ENCODE data around the gene SLCO4A1.

Gene SLCO4A1

GRCh38 chr20:62702895-62703852 is 60.9 kb downstream of the SLCO4A1 start:
- DNase-seq: peak in 2 of 3 experiments; percentile 86 to 90

GRCh38 chr20:62703853-62704228 is 61.5 kb downstream of the SLCO4A1 start:
- no peak for DNase-seq

DNA sequence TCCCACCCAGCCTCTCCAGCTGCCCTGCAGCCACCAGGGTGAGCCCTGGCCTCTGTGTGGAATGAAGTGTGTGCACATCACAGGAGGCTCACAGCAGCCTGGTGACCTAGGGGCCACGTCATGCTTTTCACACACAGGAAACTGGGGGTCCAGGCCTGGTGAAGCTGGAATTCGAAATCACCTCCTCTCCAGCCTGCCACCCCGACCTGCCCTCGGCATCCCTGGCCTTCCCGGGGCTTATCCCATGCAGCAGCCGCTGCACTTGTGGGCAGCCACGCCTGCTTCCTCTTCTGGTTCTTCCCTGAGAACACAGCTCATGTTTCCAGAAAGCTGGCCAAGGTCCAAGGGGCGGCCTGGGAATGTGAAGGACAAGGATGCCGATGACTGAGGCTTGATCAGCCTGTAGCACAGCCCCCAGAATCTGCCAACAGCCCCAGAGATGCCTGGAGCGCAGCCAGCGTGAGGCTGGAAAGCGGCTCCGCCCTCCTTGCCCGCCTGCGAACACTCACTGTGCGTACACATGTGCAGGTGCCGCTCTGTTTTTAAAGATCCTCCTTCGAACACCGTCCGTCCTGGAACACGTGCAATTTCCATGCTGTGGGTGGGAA is 62.1 kb downstream of the SLCO4A1 start:
- DNase-seq: peak; percentile 94 to 98 (median 98)

DNA sequence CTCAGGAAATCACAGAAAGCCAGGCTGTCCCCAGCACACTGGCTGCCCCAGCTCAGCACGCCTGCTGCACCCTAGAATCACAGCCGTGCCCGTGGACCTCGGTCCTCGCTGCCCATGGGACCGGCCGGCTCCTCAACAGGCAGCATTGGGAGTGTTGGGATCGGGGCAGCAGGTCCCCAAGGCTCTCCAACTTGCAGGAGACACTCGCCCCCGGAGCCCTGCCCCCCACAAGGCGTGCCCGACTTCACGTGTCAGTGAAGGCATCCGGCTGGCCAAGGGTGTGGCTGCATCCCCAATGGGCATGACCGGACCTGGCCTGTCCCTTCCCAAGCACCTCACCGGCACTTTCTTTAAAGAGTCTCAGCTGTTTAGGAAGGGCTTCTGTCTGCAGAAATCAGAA is 63.3 kb downstream of the SLCO4A1 start:
- DNase-seq: no peak

DNA sequence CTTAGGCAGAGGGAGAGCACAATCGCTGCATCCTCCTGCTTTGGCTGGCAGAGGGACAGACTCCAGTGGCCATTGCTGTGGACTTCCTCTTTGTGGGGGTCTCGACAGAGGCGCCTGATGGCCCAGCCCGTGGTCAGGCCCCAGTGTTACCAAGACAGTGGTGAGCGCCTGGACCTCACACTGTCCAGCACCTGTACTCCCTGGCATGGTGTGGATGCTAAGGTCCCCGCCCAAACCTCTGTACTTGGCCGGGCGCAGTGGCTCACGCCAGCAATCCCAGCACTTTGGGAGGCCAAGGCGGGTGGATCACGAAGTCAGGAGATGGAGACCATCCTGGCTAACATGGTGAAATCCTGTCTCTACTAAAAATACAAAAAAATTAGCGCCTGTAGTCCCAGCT is 64.0 kb downstream of the SLCO4A1 start:
- DNase-seq: no peak

DNA sequence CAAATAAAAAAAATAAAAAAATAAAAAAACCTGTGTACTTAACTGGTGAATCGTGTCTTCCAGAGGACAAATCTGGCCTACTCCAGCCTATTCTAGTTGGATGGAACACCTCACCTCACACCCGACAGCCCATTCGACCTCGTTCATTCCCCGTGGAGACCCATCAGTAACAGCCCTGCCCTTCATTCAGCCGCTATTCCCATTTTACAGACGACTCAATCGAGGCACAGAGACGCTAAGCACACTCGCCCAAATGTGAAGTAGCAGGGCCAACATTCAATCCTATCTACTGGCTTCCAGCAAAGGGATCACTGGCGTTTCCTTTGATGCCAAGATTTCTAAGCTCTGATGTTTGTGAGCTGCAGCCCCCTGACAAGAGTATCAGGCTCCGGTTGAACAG is 64.6 kb downstream of the SLCO4A1 start:
- no peak for DNase-seq

- peak in 2 of 3 experiments; percentile 47 to 57 for DNase-seq
Measured at GRCh38 chr20:62707276-62707920, 65.1 kb downstream of the SLCO4A1 start.

- peak; percentile 10 to 84 (median 79) for DNase-seq
Measured at GRCh38 chr20:62707921-62708521, 65.7 kb downstream of the SLCO4A1 start.

DNA sequence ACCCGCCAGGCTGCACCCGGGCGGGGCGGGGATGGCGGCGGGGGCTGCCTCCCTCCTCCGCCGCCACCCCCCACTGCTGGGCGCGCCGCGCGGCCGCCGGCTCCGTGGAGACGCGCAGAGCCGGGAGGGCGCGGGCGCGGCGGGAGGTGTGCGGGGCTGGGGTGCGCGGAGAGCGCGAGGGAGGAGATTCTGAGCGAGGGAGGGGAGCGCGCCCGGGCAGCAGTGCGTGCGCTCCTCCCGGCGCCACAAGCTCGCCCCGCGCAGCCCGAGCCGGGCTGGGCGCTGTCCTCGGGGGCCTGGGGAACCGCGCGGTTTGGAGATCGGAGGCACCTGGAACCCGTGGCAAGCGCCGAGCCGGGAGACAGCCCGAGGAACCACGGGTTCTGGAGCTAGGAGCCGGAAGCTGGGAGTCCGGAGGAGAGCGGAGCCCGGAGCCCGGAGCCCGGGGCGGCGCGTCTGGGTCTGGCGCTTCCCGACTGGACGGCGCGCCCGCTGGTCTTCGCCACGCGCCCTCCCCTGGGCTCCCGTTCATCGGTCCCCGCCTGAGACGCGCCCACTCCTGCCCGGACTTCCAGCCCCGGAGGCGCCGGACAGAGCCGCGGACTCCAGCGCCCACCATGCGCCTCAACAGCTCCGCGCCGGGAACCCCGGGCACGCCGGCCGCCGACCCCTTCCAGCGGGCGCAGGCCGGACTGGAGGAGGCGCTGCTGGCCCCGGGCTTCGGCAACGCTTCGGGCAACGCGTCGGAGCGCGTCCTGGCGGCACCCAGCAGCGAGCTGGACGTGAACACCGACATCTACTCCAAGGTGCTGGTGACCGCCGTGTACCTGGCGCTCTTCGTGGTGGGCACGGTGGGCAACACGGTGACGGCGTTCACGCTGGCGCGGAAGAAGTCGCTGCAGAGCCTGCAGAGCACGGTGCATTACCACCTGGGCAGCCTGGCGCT is 66.6 kb downstream of the SLCO4A1 start, which contains the start of gene NTSR1:
NTSR1 (plus strand) TSS at position 246 of the 946 bp plus-strand sequence; CDS start at position 618, 372 bp downstream.
- peak in 2 of 3 experiments; percentile 76 to 84 for DNase-seq

DNA sequence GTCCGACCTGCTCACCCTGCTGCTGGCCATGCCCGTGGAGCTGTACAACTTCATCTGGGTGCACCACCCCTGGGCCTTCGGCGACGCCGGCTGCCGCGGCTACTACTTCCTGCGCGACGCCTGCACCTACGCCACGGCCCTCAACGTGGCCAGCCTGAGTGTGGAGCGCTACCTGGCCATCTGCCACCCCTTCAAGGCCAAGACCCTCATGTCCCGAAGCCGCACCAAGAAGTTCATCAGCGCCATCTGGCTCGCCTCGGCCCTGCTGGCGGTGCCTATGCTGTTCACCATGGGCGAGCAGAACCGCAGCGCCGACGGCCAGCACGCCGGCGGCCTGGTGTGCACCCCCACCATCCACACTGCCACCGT is 67.2 kb downstream of the SLCO4A1 start:
- DNase-seq: no peak

GRCh38 chr20:62710221-62710885 is 68.0 kb downstream of the SLCO4A1 start:
- DNase-seq: no peak

- peak in 2 of 3 experiments; percentile 59 to 71 for DNase-seq
Measured at GRCh38 chr20:62710886-62711702, 68.8 kb downstream of the SLCO4A1 start.

DNA sequence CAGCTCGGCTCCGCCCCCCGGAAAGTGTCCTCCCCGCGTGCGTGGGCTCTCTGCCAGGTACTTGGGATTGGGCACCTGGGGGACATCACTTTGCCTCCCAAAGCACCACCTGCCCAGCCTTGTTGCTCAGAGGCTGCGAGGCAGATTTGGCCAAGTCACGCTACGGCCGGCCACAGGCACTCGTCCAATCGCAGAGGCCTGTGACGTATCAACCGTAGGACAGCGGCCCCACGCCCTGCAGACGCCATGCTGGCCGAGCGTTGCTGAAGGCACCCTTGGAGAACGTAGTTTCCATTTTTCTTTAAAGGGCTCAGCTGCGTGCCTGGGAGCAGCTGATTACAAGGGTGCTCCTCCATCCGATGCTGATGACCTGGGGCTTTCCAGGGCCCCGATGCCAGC is 69.4 kb downstream of the SLCO4A1 start:
- peak; percentile 47 to 96 (median 91) for DNase-seq

- DNase-seq: no peak
Measured at GRCh38 chr20:62712606-62713005, 70.3 kb downstream of the SLCO4A1 start.

- no peak for DNase-seq
Measured at GRCh38 chr20:62714006-62714405, 71.7 kb downstream of the SLCO4A1 start.

DNA sequence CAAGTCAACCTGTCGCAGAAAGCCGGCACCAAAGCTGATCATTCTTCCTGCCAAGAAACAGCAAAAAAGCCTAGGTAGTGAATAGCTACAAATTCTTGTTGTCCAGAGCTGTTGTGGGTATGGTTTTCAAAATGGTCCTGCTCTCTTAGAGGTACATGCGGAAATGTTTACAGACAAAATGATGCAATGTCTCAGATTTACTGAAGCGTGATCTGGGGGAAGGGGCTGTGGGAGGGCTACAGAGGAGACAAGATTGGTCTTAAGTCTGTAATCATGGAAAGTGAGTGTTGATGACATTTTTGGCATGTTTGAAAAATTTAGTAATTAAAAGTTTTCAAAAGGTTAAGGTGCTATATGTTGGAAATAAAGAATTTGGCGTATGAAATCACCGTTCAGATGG is 72.5 kb downstream of the SLCO4A1 start:
- no peak for DNase-seq

GRCh38 chr20:62715201-62715600 is 72.9 kb downstream of the SLCO4A1 start:
- DNase-seq: no peak

DNA sequence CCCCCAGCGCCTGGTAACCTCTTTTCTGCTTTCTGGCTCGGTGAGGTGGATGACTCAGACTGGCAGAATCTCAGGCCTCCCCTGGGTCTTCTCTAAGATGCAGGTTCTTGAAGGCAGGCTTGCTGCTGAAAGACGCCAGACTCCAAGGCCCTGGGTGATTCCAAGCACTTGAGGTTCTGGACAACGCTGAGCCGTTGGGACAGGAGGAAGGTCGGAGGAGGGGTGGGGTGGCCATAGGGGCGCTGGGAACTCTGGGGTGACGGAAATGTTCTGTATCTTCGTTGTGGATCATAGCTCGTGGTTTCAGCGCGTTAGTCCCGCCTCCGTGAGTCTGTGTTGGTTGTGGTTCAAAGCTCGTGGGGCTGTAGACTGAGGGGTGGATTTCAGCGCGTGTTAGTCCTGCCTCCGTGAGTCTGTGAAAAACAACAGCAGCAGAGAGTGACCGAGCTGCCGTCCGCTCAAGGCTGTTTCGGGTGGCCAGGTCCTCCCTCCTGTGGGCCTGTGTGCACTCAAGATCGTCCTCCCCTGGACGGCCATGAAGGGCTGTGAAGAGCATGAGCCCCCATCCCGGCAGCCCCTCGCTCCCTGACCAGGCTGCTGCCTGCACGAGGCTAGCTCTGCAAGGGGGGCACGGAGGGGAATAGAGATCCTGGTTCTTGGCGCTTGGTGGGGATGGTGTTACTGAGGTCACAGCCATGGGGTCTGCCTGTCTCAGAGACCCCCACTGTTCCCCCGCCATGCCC is 74.1 kb downstream of the SLCO4A1 start:
- no peak for DNase-seq

DNA sequence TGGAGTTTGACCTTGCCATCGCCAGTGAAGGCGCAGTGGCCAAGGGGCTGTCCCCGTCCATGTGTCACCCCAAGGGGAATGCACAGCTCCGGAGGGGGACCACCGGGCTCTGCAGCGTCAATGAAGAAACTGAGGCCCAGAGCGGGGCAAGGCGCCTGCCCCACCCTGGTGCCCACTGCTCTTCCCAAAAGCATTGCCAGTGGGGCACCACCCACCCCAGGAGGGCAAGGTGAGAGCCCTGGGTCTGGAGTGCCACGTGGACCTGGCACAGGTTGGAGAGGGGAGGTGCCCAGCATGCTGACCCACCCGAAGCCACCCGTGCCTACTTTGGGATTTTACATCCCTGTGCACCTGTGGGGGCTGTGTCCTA is 74.6 kb downstream of the SLCO4A1 start:
- no peak for DNase-seq

DNA sequence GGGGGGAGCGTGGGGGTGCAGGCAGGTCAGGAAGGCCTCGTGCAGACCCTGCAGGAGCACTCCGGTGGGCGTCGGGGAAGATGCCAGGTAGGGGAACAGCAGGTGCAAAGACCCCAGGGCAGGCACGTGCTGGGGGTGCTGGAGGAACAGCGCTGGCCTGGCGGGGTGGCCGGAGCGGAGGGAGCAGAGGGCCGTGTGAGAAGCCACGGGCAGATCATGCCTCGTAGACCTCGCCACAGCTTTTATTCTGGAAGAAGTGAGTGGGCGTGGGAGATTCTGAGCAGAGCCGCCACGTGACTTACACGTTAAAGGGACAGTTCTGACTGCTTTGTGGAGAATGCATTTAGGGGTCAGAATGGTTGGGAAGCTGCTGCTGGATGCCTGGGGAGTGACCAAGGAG is 75.6 kb downstream of the SLCO4A1 start:
- no peak for DNase-seq

All from NCI-H1417 (cell line).